ENCODE measurements around the gene NBEAL2. TPM values are rescaled to one million over a fixed set of nuclear protein-coding genes. Genes with fewer than 3 reads are reported as not detected.
A peak's percentile ranks its signal among the peaks of the same experiment; 100 is the strongest.

Gene NBEAL2
- total RNA-seq, 4 donors from 2014 or later = 12.3 to 23.2 (median 20.4) TPM

GRCh38 chr3:46932455-46933225 lies 46.8 kb upstream of the NBEAL2 start:
- H3K9me3 ChIP-seq = no peaks in the 10 kb centered on the region
- no peak overlapping the region for H3K4me3 ChIP-seq
- TF ChIP-seq CTCF (IDR thresholded peaks at IDR 0.05) = no peak
- TF ChIP-seq POLR2AphosphoS5 (IDR thresholded peaks at IDR 0.05) = no peak
- no peak for TF ChIP-seq EP300 (IDR thresholded peaks at IDR 0.05)
- TF ChIP-seq POLR2A (IDR thresholded peaks at IDR 0.05) = no peak
- H3K27ac ChIP-seq = peak overlapping the region; percentile 2 to 89 (median 84)
- no peak for ATAC-seq
- no peaks in the 10 kb centered on the region for H3K27me3 ChIP-seq
- peaks cover 30 to 100% (median 86%) of the 10 kb centered on the region in 3 donors for H3K4me1 ChIP-seq
- H3K36me3 ChIP-seq = peaks cover 0 to 7% of the 10 kb centered on the region in 2 donors
- WGBS, 2 donors (ENCODE audit: low coverage in 1 of 2) = 67% methylated on average over 1 of the region's 7 CpGs; no CpG with 5 or more reads in 1 of the 2 donors

- TF ChIP-seq POLR2A (IDR thresholded peaks at IDR 0.05) = no peak
- TF ChIP-seq POLR2AphosphoS5 (IDR thresholded peaks at IDR 0.05) = no peak
- no peak for TF ChIP-seq EP300 (IDR thresholded peaks at IDR 0.05)
- no peak for TF ChIP-seq CTCF (IDR thresholded peaks at IDR 0.05)
Observed at GRCh38 chr3:46933261-46933660, 46.2 kb upstream of the NBEAL2 start.

GRCh38 chr3:46934072-46934471 lies 45.4 kb upstream of the NBEAL2 start:
- peaks cover 30 to 100% (median 75%) of the 10 kb centered on the region in 3 donors for H3K4me1 ChIP-seq
- no peak for ATAC-seq
- 46% methylated on average over 2 of the region's 2 CpGs; no CpG with 5 or more reads in 1 of the 2 donors for WGBS, 2 donors (ENCODE audit: low coverage in 1 of 2)
- no peak overlapping the region for H3K4me3 ChIP-seq
- H3K9me3 ChIP-seq = no peaks in the 10 kb centered on the region
- no peaks in the 10 kb centered on the region for H3K27me3 ChIP-seq
- peak overlapping the region; percentile 54 to 90 (median 84) for H3K27ac ChIP-seq
- H3K36me3 ChIP-seq = peaks cover 0 to 3% of the 10 kb centered on the region in 2 donors
- TF ChIP-seq CTCF (IDR thresholded peaks at IDR 0.05) (no peak), POLR2A (IDR thresholded peaks at IDR 0.05) (no peak), EP300 (IDR thresholded peaks at IDR 0.05) (no peak)

More at GRCh38 chr3:46933261-46933660, 46.2 kb upstream of the NBEAL2 start:
- ATAC-seq = no peak
- 0% methylated on average over 1 of the region's 6 CpGs; no CpG with 5 or more reads in 1 of the 2 donors for WGBS, 2 donors (ENCODE audit: low coverage in 1 of 2)
- H3K4me1 ChIP-seq = peaks cover 30 to 100% (median 80%) of the 10 kb centered on the region in 3 donors
- peak overlapping the region in 3 of 4 donors; percentile 83 to 89 (median 86) for H3K27ac ChIP-seq
- H3K4me3 ChIP-seq = no peak overlapping the region
- H3K9me3 ChIP-seq = no peaks in the 10 kb centered on the region
- H3K36me3 ChIP-seq = peaks cover 0 to 3% of the 10 kb centered on the region in 2 donors
- no peaks in the 10 kb centered on the region for H3K27me3 ChIP-seq

GRCh38 chr3:46934498-46935167 lies 44.8 kb upstream of the NBEAL2 start:
- no peak for TF ChIP-seq POLR2A (IDR thresholded peaks at IDR 0.05)
- no peak for TF ChIP-seq CTCF (IDR thresholded peaks at IDR 0.05)
- TF ChIP-seq POLR2AphosphoS5 (IDR thresholded peaks at IDR 0.05) = no peak
- no peak for TF ChIP-seq EP300 (IDR thresholded peaks at IDR 0.05)
- no peaks in the 10 kb centered on the region for H3K9me3 ChIP-seq
- H3K4me1 ChIP-seq = peaks cover 30 to 100% (median 69%) of the 10 kb centered on the region in 3 donors
- H3K4me3 ChIP-seq = no peak overlapping the region
- no peaks in the 10 kb centered on the region for H3K27me3 ChIP-seq
- no peak for ATAC-seq
- 54 to 58% methylated on average over 2 to 4 of the region's 8 CpGs for WGBS, 2 donors (ENCODE audit: low coverage in 1 of 2)
- H3K27ac ChIP-seq = peak overlapping the region; percentile 54 to 90 (median 84)
- H3K36me3 ChIP-seq = peaks cover 0 to 8% of the 10 kb centered on the region in 2 donors
